Neural cell (in vitro differentiated cells): ENCODE data around the gene SIK3. TPM values are rescaled to one million over a fixed set of nuclear protein-coding genes. Genes with fewer than 3 reads are reported as not detected.

Experiments
- H2AFZ ChIP-seq: fragments of 200-600, 300-800 bp; sonication (generic), shearing (Covaris generic); 2 replicates; pipeline ENCODE4 v1.6.0; 2014; ENCODE audit warnings: low read depth, mild to moderate bottlenecking, antibody characterized with exemption, low read length, moderate library complexity
- H3F3A ChIP-seq: fragments of 200-600 bp; shearing (Covaris generic); 2 replicates; pipeline ENCODE4 v1.6.1; 2016; ENCODE audit warnings: mild to moderate bottlenecking, moderate library complexity, mixed read lengths, antibody characterized with exemption, low read length; ENCODE audit not compliant: insufficient read depth, poor library complexity, severe bottlenecking
- H3K27ac ChIP-seq: fragments of 200-600, 300-800 bp; sonication (generic), shearing (Covaris generic); 2 replicates; pipeline ENCODE4 v1.5.1; 2014; ENCODE audit warnings: mild to moderate bottlenecking, low read length, moderate library complexity
- H3K27me3 ChIP-seq: fragments of 300-800, 200-600 bp; sonication (generic), shearing (Covaris generic); 2 replicates; pipeline ENCODE4 v1.6.0; 2014; ENCODE audit warnings: mild to moderate bottlenecking, low read depth, low read length, moderate library complexity; ENCODE audit not compliant: insufficient read depth
- H3K36me3 ChIP-seq: fragments of 300-800, 200-600 bp; sonication (generic), shearing (Covaris generic); 2 replicates; pipeline ENCODE4 v1.5.1; 2014; ENCODE audit warnings: mild to moderate bottlenecking, antibody characterized with exemption, low read length, moderate library complexity; ENCODE audit not compliant: insufficient read depth
- H3K4me2 ChIP-seq: fragments of 300-800, 200-600 bp; sonication (generic), shearing (Covaris generic); 2 replicates; pipeline ENCODE4 v1.6.0; 2014; ENCODE audit warnings: mild to moderate bottlenecking, low read length
- H3K4me3 ChIP-seq: fragments of 300-800, 200-600 bp; sonication (generic), shearing (Covaris generic); 2 replicates; pipeline ENCODE4 v1.5.1; 2014; ENCODE audit warnings: mild to moderate bottlenecking, low read length, moderate library complexity
- H3K79me2 ChIP-seq: fragments of 200-600 bp; shearing (Covaris generic); replicated peaks from 2 replicates; pipeline ENCODE4 v1.6.0; 2014; ENCODE audit warnings: mild to moderate bottlenecking, low read length, moderate library complexity; ENCODE audit not compliant: insufficient read depth
- H3K9ac ChIP-seq: fragments of 300-800, 200-600 bp; sonication (generic), shearing (Covaris generic); 2 replicates; pipeline ENCODE4 v1.6.1; 2016; ENCODE audit warnings: mild to moderate bottlenecking, low read length, mixed read lengths
- H3K9me2 ChIP-seq: fragments of 200-600 bp; shearing (Covaris generic); 2 replicates; pipeline ENCODE4 v1.6.1; 2016; ENCODE audit warnings: mild to moderate bottlenecking, low read length, mixed read lengths; ENCODE audit not compliant: insufficient read depth
- H3K9me3 ChIP-seq: fragments of 200-600, 300-800 bp; sonication (generic), shearing (Covaris generic); 2 replicates; pipeline ENCODE4 v1.6.1; 2016; ENCODE audit warnings: mild to moderate bottlenecking, mixed run types, low read length, moderate library complexity, mixed read lengths
- H4K20me1 ChIP-seq: fragments of 200-600 bp; shearing (Covaris generic); 2 replicates; pipeline ENCODE4 v1.6.1; 2016; ENCODE audit warnings: mild to moderate bottlenecking, mixed run types; ENCODE audit not compliant: insufficient read depth
- EP300 ChIP-seq: fragments of 450-650 bp; conservative IDR thresholded peaks from 2 replicates; pipeline ENCODE4 v1.6.1; 2014; ENCODE audit warnings: antibody characterized with exemption, mild to moderate bottlenecking, moderate library complexity; ENCODE audit not compliant: poor library complexity, severe bottlenecking
- EZH2 ChIP-seq: fragments of 200-600, 300-800 bp; shearing (Covaris generic), sonication (generic); IDR thresholded peaks from 2 replicates; pipeline ENCODE4 v1.6.1; 2014; ENCODE audit warnings: antibody characterized with exemption, low read length, borderline replicate concordance, mild to moderate bottlenecking; ENCODE audit not compliant: insufficient read depth, poor library complexity, severe bottlenecking
- MXI1 ChIP-seq: fragments of 450-650 bp; conservative IDR thresholded peaks from 2 replicates; pipeline ENCODE4 v1.6.1; 2014; ENCODE audit warnings: antibody characterized with exemption, mild to moderate bottlenecking; ENCODE audit not compliant: poor library complexity, severe bottlenecking
- POLR2AphosphoS5 ChIP-seq: IDR thresholded peaks from 2 replicates; pipeline ENCODE4 v1.6.1; 2012
- RAD21 ChIP-seq: fragments of 450-650 bp; conservative IDR thresholded peaks from 2 replicates; pipeline ENCODE4 v1.6.1; 2014; ENCODE audit warnings: antibody characterized with exemption, mild to moderate bottlenecking, moderate library complexity
- SMC3 ChIP-seq: fragments of 450-650 bp; conservative IDR thresholded peaks from 2 replicates; pipeline ENCODE4 v1.6.1; 2014; ENCODE audit warnings: antibody characterized with exemption, mild to moderate bottlenecking, moderate library complexity; ENCODE audit not compliant: poor library complexity
- TAF1 ChIP-seq: IDR thresholded peaks from 2 replicates; pipeline ENCODE4 v1.6.1; 2012; ENCODE audit warnings: low read depth
- polyA plus RNA-seq: library from polyadenylated mRNA; depleted of rRNA; stranded (reverse); fragments of >200 nt; gene quantifications from 2 replicates; pipeline ENCODE4 v1.2.3, GENCODE V29; 2014
- TF ChIP-seq, protein P1 (sequence below): fragments of 450-650 bp; IDR thresholded peaks from 2 replicates; pipeline ENCODE4 v1.5.1; 2014; ENCODE audit warnings: antibody characterized with exemption, mild to moderate bottlenecking, moderate library complexity; ENCODE audit not compliant: poor library complexity, severe bottlenecking
- TF ChIP-seq, protein P2 (sequence below): IDR thresholded peaks from 2 replicates; pipeline ENCODE4 v1.6.1; 2012; ENCODE audit warnings: borderline replicate concordance

Gene SIK3
- polyA plus RNA-seq, 1 donor from 2014 or later: 11.2 TPM

DNA sequence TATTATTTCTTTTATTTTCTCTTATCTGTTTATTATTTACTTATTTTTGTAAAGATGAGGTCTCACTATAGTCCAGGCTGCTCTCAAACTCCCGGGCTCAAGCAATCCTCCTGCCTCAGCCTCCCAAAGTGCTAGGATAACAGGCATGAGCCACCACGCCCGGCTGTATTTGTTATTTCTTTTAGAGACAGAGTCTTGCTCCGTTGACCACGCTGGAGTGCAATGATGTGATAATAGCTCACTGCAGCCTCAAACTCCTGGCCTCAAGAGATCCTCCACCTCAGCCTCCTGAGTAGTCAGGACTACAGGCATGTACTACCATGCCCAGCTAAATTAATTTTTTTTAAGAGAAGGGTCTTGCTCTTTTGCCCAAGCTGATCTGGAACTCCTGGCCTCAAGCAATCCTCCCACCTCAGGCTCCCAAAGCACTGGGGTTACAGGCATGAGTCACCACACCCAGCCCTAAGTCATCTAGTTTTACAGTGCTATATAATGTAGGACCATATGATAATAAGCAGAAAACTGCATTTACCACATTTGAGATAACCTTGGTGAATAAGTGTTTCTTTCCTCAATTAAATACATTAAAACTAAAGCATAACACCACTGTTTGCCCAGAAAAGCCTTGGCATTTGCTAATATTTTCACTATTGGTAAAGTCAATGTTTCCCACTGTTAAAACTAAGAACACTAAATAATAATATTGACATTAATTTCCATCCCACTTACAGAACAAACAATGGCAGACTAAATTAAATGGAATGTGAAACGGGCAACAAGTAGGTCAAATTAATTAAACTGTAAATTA lies 127.5 kb downstream of the SIK3 start:
- Histone ChIP-seq H3K36me3 (no peaks in the 10 kb centered on the region), H3K9me3 (no peaks in the 10 kb centered on the region), H2AFZ (no peak overlapping the region), H3K9me2 (no peaks in the 10 kb centered on the region), H3K27ac (no peak overlapping the region), H3K27me3 (no peaks in the 10 kb centered on the region), H3K79me2 (peaks cover 7% of the 10 kb centered on the region), H4K20me1 (no peaks in the 10 kb centered on the region), H3K9ac (no peak overlapping the region), H3K4me3 (no peak overlapping the region), H3F3A (no peaks in the 10 kb centered on the region), H3K4me2 (no peak overlapping the region)
- TF ChIP-seq TAF1 (no peak), POLR2AphosphoS5 (no peak), MXI1 (no peak), EZH2 (no peak), SMC3 (no peak), EP300 (no peak), RAD21 (no peak)
- TF ChIP-seq, protein P1, sequence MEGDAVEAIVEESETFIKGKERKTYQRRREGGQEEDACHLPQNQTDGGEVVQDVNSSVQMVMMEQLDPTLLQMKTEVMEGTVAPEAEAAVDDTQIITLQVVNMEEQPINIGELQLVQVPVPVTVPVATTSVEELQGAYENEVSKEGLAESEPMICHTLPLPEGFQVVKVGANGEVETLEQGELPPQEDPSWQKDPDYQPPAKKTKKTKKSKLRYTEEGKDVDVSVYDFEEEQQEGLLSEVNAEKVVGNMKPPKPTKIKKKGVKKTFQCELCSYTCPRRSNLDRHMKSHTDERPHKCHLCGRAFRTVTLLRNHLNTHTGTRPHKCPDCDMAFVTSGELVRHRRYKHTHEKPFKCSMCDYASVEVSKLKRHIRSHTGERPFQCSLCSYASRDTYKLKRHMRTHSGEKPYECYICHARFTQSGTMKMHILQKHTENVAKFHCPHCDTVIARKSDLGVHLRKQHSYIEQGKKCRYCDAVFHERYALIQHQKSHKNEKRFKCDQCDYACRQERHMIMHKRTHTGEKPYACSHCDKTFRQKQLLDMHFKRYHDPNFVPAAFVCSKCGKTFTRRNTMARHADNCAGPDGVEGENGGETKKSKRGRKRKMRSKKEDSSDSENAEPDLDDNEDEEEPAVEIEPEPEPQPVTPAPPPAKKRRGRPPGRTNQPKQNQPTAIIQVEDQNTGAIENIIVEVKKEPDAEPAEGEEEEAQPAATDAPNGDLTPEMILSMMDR: no peak

DNA sequence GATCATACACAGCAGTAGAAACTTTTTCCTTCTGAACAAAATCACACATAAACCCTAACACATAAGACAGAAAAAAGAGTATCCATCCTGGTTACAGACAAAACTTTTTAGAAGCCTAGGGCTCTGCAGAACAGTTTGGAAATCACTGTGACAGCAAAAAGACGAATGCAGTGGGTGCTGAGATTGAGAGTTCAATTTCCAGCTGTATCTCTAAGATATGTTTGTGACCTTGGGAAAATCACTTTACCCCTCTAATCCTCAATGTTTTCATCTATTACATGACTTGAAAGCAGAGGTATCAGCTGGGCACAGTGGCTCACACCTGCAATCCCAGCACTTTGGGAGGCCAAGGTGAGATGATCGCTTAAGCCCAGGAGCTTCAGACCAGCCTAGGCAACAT lies 128.5 kb downstream of the SIK3 start:
- no peaks in the 10 kb centered on the region for H4K20me1 ChIP-seq
- no peak overlapping the region for H2AFZ ChIP-seq
- TF ChIP-seq, protein P1: no peak
- no peak for TF ChIP-seq TAF1
- no peak for TF ChIP-seq EZH2
- TF ChIP-seq MXI1: no peak
- TF ChIP-seq, protein P2, sequence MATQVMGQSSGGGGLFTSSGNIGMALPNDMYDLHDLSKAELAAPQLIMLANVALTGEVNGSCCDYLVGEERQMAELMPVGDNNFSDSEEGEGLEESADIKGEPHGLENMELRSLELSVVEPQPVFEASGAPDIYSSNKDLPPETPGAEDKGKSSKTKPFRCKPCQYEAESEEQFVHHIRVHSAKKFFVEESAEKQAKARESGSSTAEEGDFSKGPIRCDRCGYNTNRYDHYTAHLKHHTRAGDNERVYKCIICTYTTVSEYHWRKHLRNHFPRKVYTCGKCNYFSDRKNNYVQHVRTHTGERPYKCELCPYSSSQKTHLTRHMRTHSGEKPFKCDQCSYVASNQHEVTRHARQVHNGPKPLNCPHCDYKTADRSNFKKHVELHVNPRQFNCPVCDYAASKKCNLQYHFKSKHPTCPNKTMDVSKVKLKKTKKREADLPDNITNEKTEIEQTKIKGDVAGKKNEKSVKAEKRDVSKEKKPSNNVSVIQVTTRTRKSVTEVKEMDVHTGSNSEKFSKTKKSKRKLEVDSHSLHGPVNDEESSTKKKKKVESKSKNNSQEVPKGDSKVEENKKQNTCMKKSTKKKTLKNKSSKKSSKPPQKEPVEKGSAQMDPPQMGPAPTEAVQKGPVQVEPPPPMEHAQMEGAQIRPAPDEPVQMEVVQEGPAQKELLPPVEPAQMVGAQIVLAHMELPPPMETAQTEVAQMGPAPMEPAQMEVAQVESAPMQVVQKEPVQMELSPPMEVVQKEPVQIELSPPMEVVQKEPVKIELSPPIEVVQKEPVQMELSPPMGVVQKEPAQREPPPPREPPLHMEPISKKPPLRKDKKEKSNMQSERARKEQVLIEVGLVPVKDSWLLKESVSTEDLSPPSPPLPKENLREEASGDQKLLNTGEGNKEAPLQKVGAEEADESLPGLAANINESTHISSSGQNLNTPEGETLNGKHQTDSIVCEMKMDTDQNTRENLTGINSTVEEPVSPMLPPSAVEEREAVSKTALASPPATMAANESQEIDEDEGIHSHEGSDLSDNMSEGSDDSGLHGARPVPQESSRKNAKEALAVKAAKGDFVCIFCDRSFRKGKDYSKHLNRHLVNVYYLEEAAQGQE: no peak
- no peak for TF ChIP-seq POLR2AphosphoS5
- H3K27ac ChIP-seq: no peak overlapping the region
- H3K36me3 ChIP-seq: no peaks in the 10 kb centered on the region
- no peaks in the 10 kb centered on the region for H3F3A ChIP-seq
- H3K9me2 ChIP-seq: no peaks in the 10 kb centered on the region
- H3K9me3 ChIP-seq: no peaks in the 10 kb centered on the region
- H3K79me2 ChIP-seq: peaks cover 7% of the 10 kb centered on the region
- H3K9ac ChIP-seq: no peak overlapping the region
- H3K4me2 ChIP-seq: no peak overlapping the region
- no peaks in the 10 kb centered on the region for H3K27me3 ChIP-seq
- H3K4me3 ChIP-seq: no peak overlapping the region
